Spleen (tissue), 7 donors: ENCODE results near the gene BEND5.

Experiments
- CTCF ChIP-seq, 11 experiments: fragments of 200-600 bp in 7 of 11; fragments of 450-650 bp in 4 of 11; sonication (generic) in 4 of 11; IDR thresholded peaks in 8 of 11; conservative IDR thresholded peaks in 3 of 11; 1 replicate in 7 of 11; 2 replicates in 4 of 11; pipeline versions ENCODE4 v1.4.0 to v1.8.0; 2016 to 2021; ENCODE audit warnings: antibody characterized with exemption in 11 of 11, inconsistent platforms in 4 of 11, mild to moderate bottlenecking in 1 of 11
- POLR2A ChIP-seq, 3 donors: fragments of 450-650 bp; IDR thresholded peaks; one replicate each; pipeline ENCODE4 v1.5.1; 2017; ENCODE audit warnings: antibody characterized with exemption in 3 of 3, mild to moderate bottlenecking in 1 of 3
- POLR2AphosphoS5 ChIP-seq, 3 donors: sonication (generic); formaldehyde crosslinking; IDR thresholded peaks; one replicate each; pipeline ENCODE4 v1.5.1; 2017; ENCODE audit warnings: antibody characterized with exemption in 3 of 3
- donor health status: DM: no; HTN: no; CAD: no; lungs with moderate emphysema.
- donor health status: DM: no; HTN: no; CAD: no.
- donor health status: DM: no; HTN: no; CAD: no.

- TF ChIP-seq CTCF (IDR thresholded peaks at IDR 0.05 in 8 of 11, conservative IDR thresholded peaks at IDR 0.05 in 3 of 11) (no peak), POLR2A (IDR thresholded peaks at IDR 0.05) (no peak), POLR2AphosphoS5 (IDR thresholded peaks at IDR 0.05) (no peak)
Measured at GRCh38 chr1:48807554-48808260, 31.0 kb upstream of the BEND5 start.
